Esophagus squamous epithelium (tissue), 4 donors: ENCODE data around the gene DOCK2.

Source experiments
- CTCF ChIP-seq, 6 experiments: fragments of 450-650 bp in 4 of 6; fragments of 200-600 bp in 2 of 6; sonication (generic) in 2 of 6; IDR thresholded peaks; one replicate each; pipeline ENCODE4 v1.5.1; 2016 to 2019; ENCODE audit warnings: antibody characterized with exemption in 6 of 6, mild to moderate bottlenecking in 4 of 6, moderate library complexity in 4 of 6
- POLR2A ChIP-seq, 4 donors: fragments of 450-650 bp; IDR thresholded peaks; one replicate each; pipeline ENCODE4 v1.6.1; 2017; ENCODE audit warnings: antibody characterized with exemption in 4 of 4, mild to moderate bottlenecking in 4 of 4, moderate library complexity in 3 of 4

- no peak for TF ChIP-seq CTCF (IDR thresholded peaks at IDR 0.05)
- TF ChIP-seq POLR2A (IDR thresholded peaks at IDR 0.05): no peak
Measured at GRCh38 chr5:170012622-170013021, 375.5 kb downstream of the DOCK2 start.
